ENCODE data around the gene MISP.

The MISP gene

GRCh38 chr19:756821-757688, 6.1 kb downstream of the MISP start:
- TF ChIP-seq GABPA (IDR thresholded peaks at IDR 0.05; ENCODE audit: low read depth): no peak
- TF ChIP-seq, protein P1, sequence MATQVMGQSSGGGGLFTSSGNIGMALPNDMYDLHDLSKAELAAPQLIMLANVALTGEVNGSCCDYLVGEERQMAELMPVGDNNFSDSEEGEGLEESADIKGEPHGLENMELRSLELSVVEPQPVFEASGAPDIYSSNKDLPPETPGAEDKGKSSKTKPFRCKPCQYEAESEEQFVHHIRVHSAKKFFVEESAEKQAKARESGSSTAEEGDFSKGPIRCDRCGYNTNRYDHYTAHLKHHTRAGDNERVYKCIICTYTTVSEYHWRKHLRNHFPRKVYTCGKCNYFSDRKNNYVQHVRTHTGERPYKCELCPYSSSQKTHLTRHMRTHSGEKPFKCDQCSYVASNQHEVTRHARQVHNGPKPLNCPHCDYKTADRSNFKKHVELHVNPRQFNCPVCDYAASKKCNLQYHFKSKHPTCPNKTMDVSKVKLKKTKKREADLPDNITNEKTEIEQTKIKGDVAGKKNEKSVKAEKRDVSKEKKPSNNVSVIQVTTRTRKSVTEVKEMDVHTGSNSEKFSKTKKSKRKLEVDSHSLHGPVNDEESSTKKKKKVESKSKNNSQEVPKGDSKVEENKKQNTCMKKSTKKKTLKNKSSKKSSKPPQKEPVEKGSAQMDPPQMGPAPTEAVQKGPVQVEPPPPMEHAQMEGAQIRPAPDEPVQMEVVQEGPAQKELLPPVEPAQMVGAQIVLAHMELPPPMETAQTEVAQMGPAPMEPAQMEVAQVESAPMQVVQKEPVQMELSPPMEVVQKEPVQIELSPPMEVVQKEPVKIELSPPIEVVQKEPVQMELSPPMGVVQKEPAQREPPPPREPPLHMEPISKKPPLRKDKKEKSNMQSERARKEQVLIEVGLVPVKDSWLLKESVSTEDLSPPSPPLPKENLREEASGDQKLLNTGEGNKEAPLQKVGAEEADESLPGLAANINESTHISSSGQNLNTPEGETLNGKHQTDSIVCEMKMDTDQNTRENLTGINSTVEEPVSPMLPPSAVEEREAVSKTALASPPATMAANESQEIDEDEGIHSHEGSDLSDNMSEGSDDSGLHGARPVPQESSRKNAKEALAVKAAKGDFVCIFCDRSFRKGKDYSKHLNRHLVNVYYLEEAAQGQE (IDR thresholded peaks at IDR 0.05; ENCODE audit: insufficient replicate concordance, low read depth): no peak
- TF ChIP-seq POLR2AphosphoS5 (IDR thresholded peaks at IDR 0.05; ENCODE audit: low read depth): no peak
- TF ChIP-seq SPI1 (IDR thresholded peaks at IDR 0.05; ENCODE audit: borderline replicate concordance, low read depth): no peak
- TF ChIP-seq, protein P2, sequence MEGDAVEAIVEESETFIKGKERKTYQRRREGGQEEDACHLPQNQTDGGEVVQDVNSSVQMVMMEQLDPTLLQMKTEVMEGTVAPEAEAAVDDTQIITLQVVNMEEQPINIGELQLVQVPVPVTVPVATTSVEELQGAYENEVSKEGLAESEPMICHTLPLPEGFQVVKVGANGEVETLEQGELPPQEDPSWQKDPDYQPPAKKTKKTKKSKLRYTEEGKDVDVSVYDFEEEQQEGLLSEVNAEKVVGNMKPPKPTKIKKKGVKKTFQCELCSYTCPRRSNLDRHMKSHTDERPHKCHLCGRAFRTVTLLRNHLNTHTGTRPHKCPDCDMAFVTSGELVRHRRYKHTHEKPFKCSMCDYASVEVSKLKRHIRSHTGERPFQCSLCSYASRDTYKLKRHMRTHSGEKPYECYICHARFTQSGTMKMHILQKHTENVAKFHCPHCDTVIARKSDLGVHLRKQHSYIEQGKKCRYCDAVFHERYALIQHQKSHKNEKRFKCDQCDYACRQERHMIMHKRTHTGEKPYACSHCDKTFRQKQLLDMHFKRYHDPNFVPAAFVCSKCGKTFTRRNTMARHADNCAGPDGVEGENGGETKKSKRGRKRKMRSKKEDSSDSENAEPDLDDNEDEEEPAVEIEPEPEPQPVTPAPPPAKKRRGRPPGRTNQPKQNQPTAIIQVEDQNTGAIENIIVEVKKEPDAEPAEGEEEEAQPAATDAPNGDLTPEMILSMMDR (IDR thresholded peaks at IDR 0.05; ENCODE audit: insufficient read depth, low read length): no peak
- Histone ChIP-seq H3K27me3 (ENCODE audit: insufficient read depth, poor library complexity, severe bottlenecking) (no peaks in the 10 kb centered on the region), H3K4me3 (replicated peaks; ENCODE audit: insufficient read depth, low read length) (no peak overlapping the region), H3K27ac (replicated peaks) (no peak overlapping the region)
- no peak for DNase-seq (ENCODE audit: low read depth in 1 of 2, low spot score in 1 of 2)

DNA sequence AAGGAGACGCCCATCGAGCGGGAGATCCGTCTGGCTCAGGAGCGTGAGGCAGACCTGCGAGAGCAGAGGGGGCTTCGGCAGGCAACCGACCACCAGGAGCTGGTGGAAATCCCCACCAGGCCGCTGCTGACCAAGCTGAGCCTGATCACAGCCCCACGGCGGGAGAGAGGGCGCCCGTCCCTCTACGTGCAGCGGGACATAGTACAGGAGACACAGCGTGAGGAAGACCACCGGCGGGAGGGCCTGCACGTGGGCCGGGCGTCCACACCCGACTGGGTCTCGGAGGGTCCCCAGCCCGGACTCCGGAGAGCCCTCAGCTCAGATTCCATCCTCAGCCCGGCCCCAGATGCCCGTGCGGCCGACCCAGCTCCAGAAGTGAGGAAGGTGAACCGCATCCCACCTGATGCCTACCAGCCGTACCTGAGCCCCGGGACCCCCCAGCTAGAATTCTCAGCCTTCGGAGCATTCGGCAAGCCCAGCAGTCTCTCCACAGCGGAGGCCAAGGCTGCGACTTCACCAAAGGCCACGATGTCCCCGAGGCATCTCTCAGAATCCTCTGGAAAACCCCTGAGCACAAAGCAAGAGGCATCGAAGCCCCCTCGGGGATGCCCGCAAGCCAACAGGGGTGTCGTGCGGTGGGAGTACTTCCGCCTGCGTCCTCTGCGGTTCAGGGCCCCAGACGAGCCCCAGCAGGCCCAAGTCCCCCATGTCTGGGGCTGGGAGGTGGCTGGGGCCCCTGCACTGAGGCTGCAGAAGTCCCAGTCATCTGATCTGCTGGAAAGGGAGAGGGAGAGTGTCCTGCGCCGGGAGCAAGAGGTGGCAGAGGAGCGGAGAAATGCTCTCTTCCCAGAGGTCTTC, 7.1 kb downstream of the MISP start:
- Histone ChIP-seq H3K4me3 (replicated peaks; ENCODE audit: insufficient read depth, low read length) (no peak overlapping the region), H3K27me3 (ENCODE audit: insufficient read depth, poor library complexity, severe bottlenecking) (no peaks in the 10 kb centered on the region), H3K27ac (replicated peaks) (no peak overlapping the region)
- TF ChIP-seq SPI1 (IDR thresholded peaks at IDR 0.05; ENCODE audit: borderline replicate concordance, low read depth) (no peak), POLR2AphosphoS5 (IDR thresholded peaks at IDR 0.05; ENCODE audit: low read depth) (no peak), GABPA (IDR thresholded peaks at IDR 0.05; ENCODE audit: low read depth) (no peak)
- TF ChIP-seq, protein P1 (IDR thresholded peaks at IDR 0.05; ENCODE audit: insufficient replicate concordance, low read depth): no peak
- TF ChIP-seq, protein P2 (IDR thresholded peaks at IDR 0.05; ENCODE audit: insufficient read depth, low read length): no peak
- no peak for DNase-seq (ENCODE audit: low read depth in 1 of 2, low spot score in 1 of 2)

GRCh38 chr19:763181-763580, 12.3 kb downstream of the MISP start:
- H3K27me3 ChIP-seq (ENCODE audit: insufficient read depth, poor library complexity, severe bottlenecking): no peaks in the 10 kb centered on the region
- TF ChIP-seq, protein P2 (IDR thresholded peaks at IDR 0.05; ENCODE audit: insufficient read depth, low read length): no peak
- no peak for TF ChIP-seq SPI1 (IDR thresholded peaks at IDR 0.05; ENCODE audit: borderline replicate concordance, low read depth)
- no peak for TF ChIP-seq GABPA (IDR thresholded peaks at IDR 0.05; ENCODE audit: low read depth)
- no peak for TF ChIP-seq POLR2AphosphoS5 (IDR thresholded peaks at IDR 0.05; ENCODE audit: low read depth)
- TF ChIP-seq, protein P1 (IDR thresholded peaks at IDR 0.05; ENCODE audit: insufficient replicate concordance, low read depth): no peak
- no peak for DNase-seq (ENCODE audit: low read depth in 1 of 2, low spot score in 1 of 2)
- no peak overlapping the region for H3K27ac ChIP-seq (replicated peaks)
- H3K4me3 ChIP-seq (replicated peaks; ENCODE audit: insufficient read depth, low read length): no peak overlapping the region
